HEK293 (cell line): ENCODE measurements around the gene GJA9.

ENCODE experiments used
- CTCF ChIA-PET: fragments of 350-600 bp; formaldehyde crosslinking; extraction: SDS; loops from one replicate; lab custom pipeline; 2021; ENCODE audit warnings: antibody characterized with exemption; lab: Yijun Ruan, JAX
- POLR2A ChIA-PET: fragments of 300-600 bp; formaldehyde crosslinking; extraction: SDS; loops from one replicate; lab custom pipeline; 2020; ENCODE audit warnings: antibody characterized with exemption, inconsistent platforms; lab: Yijun Ruan, JAX
- H3K27ac ChIP-seq: fragments of 200-500 bp; sonication (Bioruptor generic); 2 replicates; pipeline ENCODE4 v1.5.1; 2014; ENCODE audit warnings: low read depth, low read length, control low read depth, inconsistent platforms; ENCODE audit errors: extremely low read depth
- H3K36me3 ChIP-seq, 2 experiments: fragments of 200-500 bp in 1 of 2; sonication (Bioruptor generic) in 1 of 2; 1 replicate in 1 of 2; 2 replicates in 1 of 2; pipeline ENCODE4 v1.5.1; 2014 to 2017; ENCODE audit warnings: inconsistent platforms in 2 of 2, low read length in 2 of 2; ENCODE audit not compliant: control insufficient read depth in 2 of 2, insufficient read depth in 1 of 2
- H3K4me1 ChIP-seq: fragments of 200-500 bp; sonication (Bioruptor generic); 2 replicates; pipeline ENCODE4 v1.5.1; 2014; ENCODE audit warnings: mild to moderate bottlenecking, low read length, inconsistent platforms; ENCODE audit not compliant: control insufficient read depth, insufficient read depth
- H3K4me3 ChIP-seq: 2 replicates; pipeline ENCODE4 v1.5.1; 2011; ENCODE audit warnings: low read depth, mild to moderate bottlenecking, control low read depth, low read length, moderate library complexity
- H3K9me3 ChIP-seq: fragments of 200-500 bp; sonication (Bioruptor generic); 2 replicates; pipeline ENCODE4 v1.5.1; 2014; ENCODE audit warnings: low read depth, low read length, inconsistent platforms; ENCODE audit not compliant: control insufficient read depth, insufficient read depth
- BCL6B ChIP-seq: fragments of 450-650 bp; formaldehyde crosslinking; IDR thresholded peaks from 2 replicates; pipeline ENCODE4 v1.5.1; 2017; ENCODE audit warnings: missing biosample characterization, missing genetic modification characterization
- CTCF ChIP-seq: fragments of 450-650 bp; formaldehyde crosslinking; IDR thresholded peaks from 2 replicates; pipeline ENCODE4 v1.5.1; 2016; ENCODE audit warnings: missing biosample characterization, missing genetic modification characterization
- GFI1B ChIP-seq: fragments of 450-650 bp; formaldehyde crosslinking; IDR thresholded peaks from 2 replicates; pipeline ENCODE4 v1.5.1; 2016; ENCODE audit warnings: missing biosample characterization, missing genetic modification characterization
- GLIS2 ChIP-seq: fragments of 450-650 bp; formaldehyde crosslinking; IDR thresholded peaks from 2 replicates; pipeline ENCODE4 v1.5.1; 2016; ENCODE audit warnings: missing biosample characterization, missing genetic modification characterization
- MEIS1 ChIP-seq: sonication (generic); formaldehyde crosslinking; IDR thresholded peaks from 2 replicates; pipeline ENCODE4 v1.8.1; 2022; ENCODE audit warnings: missing genetic modification reagents, mild to moderate bottlenecking, borderline replicate concordance
- OSR2 ChIP-seq: fragments of 450-650 bp; formaldehyde crosslinking; IDR thresholded peaks from 2 replicates; pipeline ENCODE4 v1.5.1; 2016; ENCODE audit warnings: missing biosample characterization, missing genetic modification characterization
- SETDB1 ChIP-seq: IDR thresholded peaks from one replicate; pipeline ENCODE4 v1.6.1; 2017; ENCODE audit warnings: mild to moderate bottlenecking, low read length, moderate library complexity, mixed read lengths; ENCODE audit not compliant: insufficient read length
- ZBTB1 ChIP-seq: fragments of 450-650 bp; formaldehyde crosslinking; IDR thresholded peaks from 2 replicates; pipeline ENCODE4 v1.5.1; 2016; ENCODE audit warnings: missing biosample characterization, missing genetic modification characterization
- ZBTB17 ChIP-seq: fragments of 450-650 bp; formaldehyde crosslinking; IDR thresholded peaks from 2 replicates; pipeline ENCODE4 v1.5.1; 2016; ENCODE audit warnings: missing biosample characterization, missing genetic modification characterization
- ZBTB48 ChIP-seq: fragments of 450-650 bp; formaldehyde crosslinking; IDR thresholded peaks from 2 replicates; pipeline ENCODE4 v1.5.1; 2016; ENCODE audit warnings: missing biosample characterization, missing genetic modification characterization
- ZBTB49 ChIP-seq: fragments of 450-650 bp; formaldehyde crosslinking; IDR thresholded peaks from 2 replicates; pipeline ENCODE4 v1.5.1; 2016; ENCODE audit warnings: missing biosample characterization, missing genetic modification characterization, low read depth
- ZEB2 ChIP-seq: fragments of 450-650 bp; formaldehyde crosslinking; IDR thresholded peaks from 2 replicates; pipeline ENCODE4 v1.5.1; 2016; ENCODE audit warnings: missing biosample characterization, missing genetic modification characterization
- ZFHX2 ChIP-seq: fragments of 450-650 bp; formaldehyde crosslinking; conservative IDR thresholded peaks from 2 replicates; pipeline ENCODE4 v1.5.1; 2016; ENCODE audit warnings: missing biosample characterization, missing genetic modification characterization
- ZNF112 ChIP-seq: fragments of 450-650 bp; formaldehyde crosslinking; IDR thresholded peaks from 2 replicates; pipeline ENCODE4 v1.5.0; 2017; ENCODE audit warnings: missing biosample characterization, missing genetic modification characterization
- ZNF133 ChIP-seq: fragments of 450-650 bp; formaldehyde crosslinking; IDR thresholded peaks from 2 replicates; pipeline ENCODE4 v1.5.1; 2016; ENCODE audit warnings: missing biosample characterization, missing genetic modification characterization
- ZNF157 ChIP-seq: fragments of 450-650 bp; formaldehyde crosslinking; IDR thresholded peaks from 2 replicates; pipeline ENCODE4 v1.5.1; 2016; ENCODE audit warnings: missing biosample characterization, missing genetic modification characterization
- ZNF18 ChIP-seq: fragments of 450-650 bp; formaldehyde crosslinking; IDR thresholded peaks from 2 replicates; pipeline ENCODE4 v1.5.1; 2016; ENCODE audit warnings: missing biosample characterization, missing genetic modification characterization
- ZNF48 ChIP-seq: fragments of 450-650 bp; formaldehyde crosslinking; IDR thresholded peaks from 2 replicates; pipeline ENCODE4 v1.5.1; 2016; ENCODE audit warnings: missing biosample characterization, missing genetic modification characterization
- ZNF530 ChIP-seq: fragments of 450-650 bp; formaldehyde crosslinking; IDR thresholded peaks from 2 replicates; pipeline ENCODE4 v1.5.1; 2016; ENCODE audit warnings: low read depth, missing biosample characterization, missing genetic modification characterization
- ZNF560 ChIP-seq: fragments of 450-650 bp; formaldehyde crosslinking; IDR thresholded peaks from 2 replicates; pipeline ENCODE4 v1.5.1; 2017; ENCODE audit warnings: missing biosample characterization, missing genetic modification characterization, borderline replicate concordance
- ZNF585B ChIP-seq: fragments of 450-650 bp; formaldehyde crosslinking; IDR thresholded peaks from 2 replicates; pipeline ENCODE4 v1.5.1; 2016; ENCODE audit warnings: missing biosample characterization, missing genetic modification characterization
- ZNF645 ChIP-seq: fragments of 450-650 bp; formaldehyde crosslinking; IDR thresholded peaks from 2 replicates; pipeline ENCODE4; 2016; ENCODE audit warnings: missing biosample characterization, missing genetic modification characterization
- ZNF704 ChIP-seq: fragments of 450-650 bp; formaldehyde crosslinking; IDR thresholded peaks from 2 replicates; pipeline ENCODE4 v1.5.1; 2016; ENCODE audit warnings: missing biosample characterization, missing genetic modification characterization
- ZNF785 ChIP-seq: fragments of 450-650 bp; formaldehyde crosslinking; IDR thresholded peaks from 2 replicates; pipeline ENCODE4 v1.5.1; 2016; ENCODE audit warnings: missing biosample characterization, missing genetic modification characterization
- ZSCAN30 ChIP-seq: fragments of 450-650 bp; IDR thresholded peaks from 2 replicates; pipeline ENCODE4 v1.5.1; 2018; ENCODE audit warnings: missing biosample characterization, mild to moderate bottlenecking, missing genetic modification characterization, moderate library complexity

The GJA9 gene

GRCh38 chr1:38908821-38909220, 27.4 kb upstream of the GJA9 start:
- Histone ChIP-seq H3K27ac (no peak overlapping the region), H3K4me3 (no peak overlapping the region)
- CTCF ChIA-PET, result no interaction called here
- TF ChIP-seq ZBTB1 (tag by site-specific recombination) (no peak), OSR2 (tag by site-specific recombination) (no peak), ZBTB48 (tag by site-specific recombination) (no peak), ZNF112 (tag by site-specific recombination) (no peak), CTCF (no peak)
- TF ChIP-seq, all 188 proteins: peak for 0
- no peaks in the 10 kb centered on the region for H3K9me3 ChIP-seq
- H3K36me3 ChIP-seq, result no peaks in the 10 kb centered on the region
- H3K4me1 ChIP-seq, result no peaks in the 10 kb centered on the region
- POLR2A ChIA-PET, result no interaction called here

- TF ChIP-seq SETDB1 (peak; percentile 83), ZNF785 (no peak)
- Histone ChIP-seq H3K4me1 (no peaks in the 10 kb centered on the region), H3K9me3 (no peaks in the 10 kb centered on the region), H3K27ac (no peak overlapping the region), H3K4me3 (no peak overlapping the region), H3K36me3 (no peaks in the 10 kb centered on the region)
- POLR2A ChIA-PET, result no interaction called here
- CTCF ChIA-PET, result interaction anchor here (0.7 kb wide), 1 partner anchor 71 kb away, joined by 4 read pairs; no protein-coding TSS in a partner anchor
These were observed 24.6 kb upstream of the GJA9 start for GRCh38 chr1:38905985-38906384.

GRCh38 chr1:38899560-38899959, 18.2 kb upstream of the GJA9 start:
- H3K27ac ChIP-seq, result no peak overlapping the region
- TF ChIP-seq ZBTB49 (tag by site-specific recombination), result no peak
- no peak for TF ChIP-seq ZNF585B (tag by site-specific recombination)
- no peak for TF ChIP-seq ZEB2
- no peak for TF ChIP-seq BCL6B
- TF ChIP-seq ZSCAN30, result no peak
- TF ChIP-seq ZNF645, result no peak
- TF ChIP-seq ZNF157, result no peak
- TF ChIP-seq ZNF133 (tag by site-specific recombination), result no peak
- no peak for TF ChIP-seq ZNF48 (tag by site-specific recombination)
- no peak for TF ChIP-seq ZNF560
- no peak for TF ChIP-seq ZFHX2 (tag by site-specific recombination)
- no peak for TF ChIP-seq ZNF530 (tag by site-specific recombination)
- TF ChIP-seq ZNF704 (tag by site-specific recombination), result no peak
- no peak for TF ChIP-seq GFI1B
- TF ChIP-seq MEIS1 (CRISPR knock-in tag), result no peak
- no peak for TF ChIP-seq GLIS2
- TF ChIP-seq ZBTB17, result no peak
- TF ChIP-seq ZNF18 (tag by site-specific recombination), result no peak

More at GRCh38 chr1:38899560-38899959, 18.2 kb upstream of the GJA9 start:
- CTCF ChIA-PET, result no interaction called here
- Histone ChIP-seq H3K36me3 (no peaks in the 10 kb centered on the region), H3K9me3 (no peaks in the 10 kb centered on the region), H3K4me3 (no peak overlapping the region), H3K4me1 (no peaks in the 10 kb centered on the region)
- POLR2A ChIA-PET, result no interaction called here
